Measurements from ENCODE around the gene ACSL6.

Gene ACSL6

GRCh38 chr5:132026516-132027008 lies 15.1 kb upstream of the ACSL6 start:
- no peaks in the 10 kb centered on the region for H3K36me3 ChIP-seq (ENCODE audit: insufficient read depth, low read length)
- no peaks in the 10 kb centered on the region for H3K4me1 ChIP-seq (ENCODE audit: insufficient read depth, low read length)
- H3K9ac ChIP-seq (ENCODE audit: low read depth, low read length), result no peak overlapping the region
- no peaks in the 10 kb centered on the region for H3K9me3 ChIP-seq (ENCODE audit: control insufficient read depth, insufficient read depth, low read length)

GRCh38 chr5:132025403-132025971 lies 14.0 kb upstream of the ACSL6 start:
- Histone ChIP-seq H3K36me3 (ENCODE audit: insufficient read depth, low read length) (no peaks in the 10 kb centered on the region), H3K4me1 (ENCODE audit: insufficient read depth, low read length) (no peaks in the 10 kb centered on the region), H3K9me3 (ENCODE audit: control insufficient read depth, insufficient read depth, low read length) (no peaks in the 10 kb centered on the region), H3K9ac (ENCODE audit: low read depth, low read length) (no peak overlapping the region)

- H3K36me3 ChIP-seq (ENCODE audit: insufficient read depth, low read length), result no peaks in the 10 kb centered on the region
- no peaks in the 10 kb centered on the region for H3K9me3 ChIP-seq (ENCODE audit: control insufficient read depth, insufficient read depth, low read length)
- no peak overlapping the region for H3K9ac ChIP-seq (ENCODE audit: low read depth, low read length)
- no peaks in the 10 kb centered on the region for H3K4me1 ChIP-seq (ENCODE audit: insufficient read depth, low read length)
Measured at GRCh38 chr5:132024789-132025402, 13.4 kb upstream of the ACSL6 start.

GRCh38 chr5:132024117-132024435 lies 12.6 kb upstream of the ACSL6 start:
- no peaks in the 10 kb centered on the region for H3K36me3 ChIP-seq (ENCODE audit: insufficient read depth, low read length)
- no peak overlapping the region for H3K9ac ChIP-seq (ENCODE audit: low read depth, low read length)
- H3K9me3 ChIP-seq (ENCODE audit: control insufficient read depth, insufficient read depth, low read length), result no peaks in the 10 kb centered on the region
- no peaks in the 10 kb centered on the region for H3K4me1 ChIP-seq (ENCODE audit: insufficient read depth, low read length)

- Histone ChIP-seq H3K36me3 (ENCODE audit: insufficient read depth, low read length) (no peaks in the 10 kb centered on the region), H3K9me3 (ENCODE audit: control insufficient read depth, insufficient read depth, low read length) (no peaks in the 10 kb centered on the region), H3K9ac (ENCODE audit: low read depth, low read length) (no peak overlapping the region), H3K4me1 (ENCODE audit: insufficient read depth, low read length) (no peaks in the 10 kb centered on the region)
Measured at GRCh38 chr5:132023258-132024116, 12.0 kb upstream of the ACSL6 start.

- Histone ChIP-seq H3K9ac (ENCODE audit: low read depth, low read length) (no peak overlapping the region), H3K9me3 (ENCODE audit: control insufficient read depth, insufficient read depth, low read length) (no peaks in the 10 kb centered on the region), H3K4me1 (ENCODE audit: insufficient read depth, low read length) (no peaks in the 10 kb centered on the region), H3K36me3 (ENCODE audit: insufficient read depth, low read length) (no peaks in the 10 kb centered on the region)
Measured at GRCh38 chr5:132022737-132023136, 11.3 kb upstream of the ACSL6 start.

- Histone ChIP-seq H3K4me1 (ENCODE audit: insufficient read depth, low read length) (no peaks in the 10 kb centered on the region), H3K36me3 (ENCODE audit: insufficient read depth, low read length) (no peaks in the 10 kb centered on the region), H3K9me3 (ENCODE audit: control insufficient read depth, insufficient read depth, low read length) (no peaks in the 10 kb centered on the region), H3K9ac (ENCODE audit: low read depth, low read length) (no peak overlapping the region)
Measured at GRCh38 chr5:132021654-132022053, 10.2 kb upstream of the ACSL6 start.

- H3K4me1 ChIP-seq (ENCODE audit: insufficient read depth, low read length), result no peaks in the 10 kb centered on the region
- no peaks in the 10 kb centered on the region for H3K9me3 ChIP-seq (ENCODE audit: control insufficient read depth, insufficient read depth, low read length)
- H3K36me3 ChIP-seq (ENCODE audit: insufficient read depth, low read length), result no peaks in the 10 kb centered on the region
- H3K9ac ChIP-seq (ENCODE audit: low read depth, low read length), result no peak overlapping the region
Measured at GRCh38 chr5:132020568-132021339, 9.3 kb upstream of the ACSL6 start.

- Histone ChIP-seq H3K9me3 (ENCODE audit: control insufficient read depth, insufficient read depth, low read length) (no peaks in the 10 kb centered on the region), H3K4me1 (ENCODE audit: insufficient read depth, low read length) (no peaks in the 10 kb centered on the region), H3K36me3 (ENCODE audit: insufficient read depth, low read length) (no peaks in the 10 kb centered on the region), H3K9ac (ENCODE audit: low read depth, low read length) (no peak overlapping the region)
Measured at GRCh38 chr5:132019857-132020555, 8.5 kb upstream of the ACSL6 start.

GRCh38 chr5:132019337-132019736 lies 7.9 kb upstream of the ACSL6 start:
- Histone ChIP-seq H3K9me3 (ENCODE audit: control insufficient read depth, insufficient read depth, low read length) (no peaks in the 10 kb centered on the region), H3K9ac (ENCODE audit: low read depth, low read length) (no peak overlapping the region), H3K36me3 (ENCODE audit: insufficient read depth, low read length) (no peaks in the 10 kb centered on the region), H3K4me1 (ENCODE audit: insufficient read depth, low read length) (no peaks in the 10 kb centered on the region)

- no peaks in the 10 kb centered on the region for H3K4me1 ChIP-seq (ENCODE audit: insufficient read depth, low read length)
- H3K9ac ChIP-seq (ENCODE audit: low read depth, low read length), result no peak overlapping the region
- H3K9me3 ChIP-seq (ENCODE audit: control insufficient read depth, insufficient read depth, low read length), result no peaks in the 10 kb centered on the region
- no peaks in the 10 kb centered on the region for H3K36me3 ChIP-seq (ENCODE audit: insufficient read depth, low read length)
Measured at GRCh38 chr5:132017738-132018625, 6.5 kb upstream of the ACSL6 start.

- Histone ChIP-seq H3K9me3 (ENCODE audit: control insufficient read depth, insufficient read depth, low read length) (no peaks in the 10 kb centered on the region), H3K4me1 (ENCODE audit: insufficient read depth, low read length) (no peaks in the 10 kb centered on the region), H3K36me3 (ENCODE audit: insufficient read depth, low read length) (no peaks in the 10 kb centered on the region), H3K9ac (ENCODE audit: low read depth, low read length) (no peak overlapping the region)
Measured at GRCh38 chr5:132017316-132017715, 5.9 kb upstream of the ACSL6 start.

- Histone ChIP-seq H3K9ac (ENCODE audit: low read depth, low read length) (no peak overlapping the region), H3K9me3 (ENCODE audit: control insufficient read depth, insufficient read depth, low read length) (no peaks in the 10 kb centered on the region), H3K36me3 (ENCODE audit: insufficient read depth, low read length) (no peaks in the 10 kb centered on the region), H3K4me1 (ENCODE audit: insufficient read depth, low read length) (no peaks in the 10 kb centered on the region)
Measured at GRCh38 chr5:132016721-132017250, 5.3 kb upstream of the ACSL6 start.
